Lung (tissue), 12 donors: ENCODE measurements around the gene TLE4. TPM values are rescaled to one million over a fixed set of nuclear protein-coding genes. Genes with fewer than 3 reads are reported as not detected.

Experiments used
- ATAC-seq: fragments of 200-7000 bp; cut with Tn5 transposase; one replicate; pipeline ENCODE4 v1.9.1; 2020; ENCODE audit warnings: moderate number of reproducible peaks; ENCODE audit not compliant: insufficient read depth, low FRiP score
- DNase-seq, 3 donors: peaks; one replicate each; pipeline ENCODE4 v3.0.0-alpha.2; 2013 to 2017
- H3K27ac ChIP-seq, 2 donors: one replicate each; pipeline ENCODE4 v1.5.1; 2013; ENCODE audit warnings: mild to moderate bottlenecking in 2 of 2, moderate library complexity in 2 of 2, control low read depth in 1 of 2, inconsistent platforms in 1 of 2, low read depth in 1 of 2, low read length in 1 of 2
- H3K27me3 ChIP-seq, 3 donors: one replicate each; pipeline ENCODE4 v1.5.1; 2013; ENCODE audit warnings: low read length in 2 of 3; ENCODE audit not compliant: control insufficient read depth in 3 of 3, insufficient read depth in 3 of 3
- H3K36me3 ChIP-seq, 4 donors: one replicate each; pipeline ENCODE4 v1.5.1; 2013; ENCODE audit warnings: low read length in 4 of 4, mild to moderate bottlenecking in 1 of 4, moderate library complexity in 1 of 4; ENCODE audit not compliant: control insufficient read depth in 4 of 4, insufficient read depth in 4 of 4
- H3K4me1 ChIP-seq, 5 donors: one replicate each; pipeline ENCODE4 v1.5.1; 2013; ENCODE audit warnings: low read length in 5 of 5, mild to moderate bottlenecking in 2 of 5, moderate library complexity in 1 of 5; ENCODE audit not compliant: control insufficient read depth in 5 of 5, insufficient read depth in 5 of 5
- H3K4me3 ChIP-seq: one replicate; pipeline ENCODE4 v1.5.1; 2013; ENCODE audit warnings: mild to moderate bottlenecking, control low read depth, moderate library complexity
- H3K9ac ChIP-seq, 2 donors: one replicate each; pipeline ENCODE4 v1.5.1; 2013; ENCODE audit warnings: low read length in 2 of 2, control low read depth in 1 of 2; ENCODE audit not compliant: insufficient read depth in 1 of 2
- H3K9me3 ChIP-seq, 4 donors: one replicate each; pipeline ENCODE4 v1.5.1; 2013; ENCODE audit warnings: low read length in 3 of 4, mild to moderate bottlenecking in 1 of 4, moderate library complexity in 1 of 4; ENCODE audit not compliant: control insufficient read depth in 4 of 4, insufficient read depth in 3 of 4
- WGBS, 2 donors: extraction: QIAGEN DNeasy Blood & Tissue Kit; methylation state at CpG; one replicate each; pipeline ENCODE4 v1.1.7; 2013; 5-methylcytosine and 5-hydroxymethylcytosine counted together
- polyA plus RNA-seq, 2 donors: library from polyadenylated mRNA; stranded (reverse); fragments of 200-250 nt; gene quantifications; one replicate each; pipeline ENCODE4 v1.2.1, GENCODE V29; 2013
- total RNA-seq, 2 donors: library from RNA; depleted of rRNA in 1 of 2; stranded (reverse); fragments of >200 nt in 1 of 2; gene quantifications; one replicate each; pipeline ENCODE4 v1.2.1, GENCODE V29; 2014 to 2021
- TF ChIP-seq, protein P1 (sequence below): IDR thresholded peaks from 2 replicates; pipeline ENCODE4 v1.5.1; 2012; ENCODE audit warnings: mild to moderate bottlenecking; ENCODE audit errors: control extremely low read depth, extremely low read depth
- donor health status: control.
- donor health status: control.
- donor health status: Bipolar disorder and iron deficiency.
- donor health status: healthy.
- donor health status: DM: yes; HTN: yes; CAD: no.

Gene TLE4
- total and polyA plus RNA-seq, 4 donors, result 6.1 to 44.1 (median 26.3) TPM

DNA sequence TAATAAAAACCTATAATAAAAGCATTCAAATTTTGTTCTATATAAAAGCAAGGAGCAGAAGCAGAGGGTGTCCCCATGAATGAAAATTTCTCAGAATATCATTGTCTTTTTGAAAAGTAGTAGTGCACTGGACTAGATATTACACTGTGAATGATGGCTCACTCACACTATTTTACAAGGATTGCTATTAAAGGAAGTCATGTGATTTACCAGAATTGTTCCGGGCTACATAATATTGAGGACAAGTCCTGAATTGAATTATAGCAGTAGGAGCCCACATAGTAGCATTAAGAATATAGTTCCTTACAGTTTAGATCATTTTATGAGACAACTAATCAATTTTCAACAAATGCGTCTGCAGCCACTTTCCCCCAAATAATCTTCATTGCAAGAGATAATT lies 7.7 kb upstream of the TLE4 start:
- TF ChIP-seq, protein P1, sequence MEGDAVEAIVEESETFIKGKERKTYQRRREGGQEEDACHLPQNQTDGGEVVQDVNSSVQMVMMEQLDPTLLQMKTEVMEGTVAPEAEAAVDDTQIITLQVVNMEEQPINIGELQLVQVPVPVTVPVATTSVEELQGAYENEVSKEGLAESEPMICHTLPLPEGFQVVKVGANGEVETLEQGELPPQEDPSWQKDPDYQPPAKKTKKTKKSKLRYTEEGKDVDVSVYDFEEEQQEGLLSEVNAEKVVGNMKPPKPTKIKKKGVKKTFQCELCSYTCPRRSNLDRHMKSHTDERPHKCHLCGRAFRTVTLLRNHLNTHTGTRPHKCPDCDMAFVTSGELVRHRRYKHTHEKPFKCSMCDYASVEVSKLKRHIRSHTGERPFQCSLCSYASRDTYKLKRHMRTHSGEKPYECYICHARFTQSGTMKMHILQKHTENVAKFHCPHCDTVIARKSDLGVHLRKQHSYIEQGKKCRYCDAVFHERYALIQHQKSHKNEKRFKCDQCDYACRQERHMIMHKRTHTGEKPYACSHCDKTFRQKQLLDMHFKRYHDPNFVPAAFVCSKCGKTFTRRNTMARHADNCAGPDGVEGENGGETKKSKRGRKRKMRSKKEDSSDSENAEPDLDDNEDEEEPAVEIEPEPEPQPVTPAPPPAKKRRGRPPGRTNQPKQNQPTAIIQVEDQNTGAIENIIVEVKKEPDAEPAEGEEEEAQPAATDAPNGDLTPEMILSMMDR, result no peak
- 78 to 87% methylated on average over 2 of the region's 2 CpGs for WGBS, 2 donors

DNA sequence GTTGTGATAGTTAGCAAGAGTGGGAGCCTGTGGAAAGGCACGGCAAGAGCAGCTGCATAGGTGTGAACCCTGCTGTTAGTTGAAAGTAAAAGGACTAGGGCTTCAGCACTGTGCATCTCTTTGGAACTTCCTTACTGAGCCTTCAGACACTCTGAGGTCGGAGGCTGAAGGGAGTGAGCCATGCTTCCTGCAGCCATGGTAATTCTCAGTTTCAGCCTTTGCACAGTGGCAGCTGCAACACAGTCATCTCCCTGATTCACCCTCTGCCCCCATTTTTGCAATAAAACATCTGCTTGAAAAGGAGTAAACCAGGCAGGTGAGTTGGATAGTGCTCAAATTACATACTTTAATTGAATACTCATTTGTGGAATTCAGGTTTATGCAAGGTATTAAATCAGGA lies 6.5 kb upstream of the TLE4 start:
- Histone ChIP-seq H3K4me3 (no peak overlapping the region), H3K27ac (no peak overlapping the region), H3K4me1 (peaks cover 0 to 4% (median 2%) of the 10 kb centered on the region in 5 donors), H3K9ac (no peak overlapping the region), H3K36me3 (no peaks in the 10 kb centered on the region), H3K27me3 (peaks cover 0 to 20% (median 9%) of the 10 kb centered on the region in 3 donors), H3K9me3 (no peaks in the 10 kb centered on the region)
- ATAC-seq (no peak), DNase-seq (no peak)
- TF ChIP-seq, protein P1, result no peak
- 65 to 67% methylated on average over 2 of the region's 2 CpGs for WGBS, 2 donors

More for the DNA sequence above, 7.7 kb upstream of the TLE4 start:
- no peak for ATAC-seq
- H3K9ac ChIP-seq, result no peak overlapping the region
- H3K36me3 ChIP-seq, result no peaks in the 10 kb centered on the region
- peaks cover 0 to 8% (median 1%) of the 10 kb centered on the region in 5 donors for H3K4me1 ChIP-seq
- no peaks in the 10 kb centered on the region for H3K9me3 ChIP-seq
- H3K27ac ChIP-seq, result no peak overlapping the region
- no peak overlapping the region for H3K4me3 ChIP-seq
- peaks cover 0 to 14% (median 5%) of the 10 kb centered on the region in 3 donors for H3K27me3 ChIP-seq
- no peak for DNase-seq

DNA sequence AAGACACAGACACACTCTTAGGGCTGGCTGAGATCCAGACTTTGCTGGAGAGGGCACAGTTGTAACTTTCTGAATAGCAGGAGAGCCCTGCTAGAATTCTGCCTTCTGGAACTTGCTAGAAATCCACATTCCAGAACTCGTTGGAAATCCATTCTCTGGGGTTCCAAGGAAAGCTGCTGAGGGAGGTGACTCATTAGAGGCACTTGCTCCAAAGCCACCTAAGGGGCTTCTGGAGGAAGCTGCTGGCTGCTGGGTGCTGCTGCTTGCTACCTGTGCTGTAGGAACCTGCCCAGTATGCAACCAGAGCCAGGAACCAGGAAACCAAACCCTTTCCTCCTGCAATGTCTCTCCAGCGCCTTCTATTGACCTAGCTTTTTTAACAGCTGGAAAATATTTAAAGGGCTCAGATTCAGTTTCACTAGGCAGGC lies 4.1 kb upstream of the TLE4 start:
- no peak for DNase-seq
- TF ChIP-seq, protein P1, result no peak
- Histone ChIP-seq H3K4me3 (no peak overlapping the region), H3K27me3 (peaks cover 0 to 20% (median 9%) of the 10 kb centered on the region in 3 donors), H3K4me1 (peaks cover 0 to 6% (median 2%) of the 10 kb centered on the region in 5 donors), H3K36me3 (no peaks in the 10 kb centered on the region), H3K27ac (no peak overlapping the region), H3K9ac (no peak overlapping the region), H3K9me3 (no peaks in the 10 kb centered on the region)
- ATAC-seq, result no peak
- 55 to 57% methylated on average over 2 of the region's 2 CpGs for WGBS, 2 donors
